H1 (cell line): ENCODE measurements around the gene BAAT.

ENCODE experiments used
- BRCA1 ChIP-seq: IDR thresholded peaks from 2 replicates; pipeline ENCODE4 v1.6.1; 2012; ENCODE audit warnings: low read depth, low read length, improper control_type of control experiment
- CHD1 ChIP-seq: IDR thresholded peaks from 2 replicates; pipeline ENCODE4 v1.6.1; 2012; ENCODE audit warnings: low read depth, low read length, improper control_type of control experiment
- EP300 ChIP-seq, 2 experiments: IDR thresholded peaks; 1 replicate in 1 of 2; 2 replicates in 1 of 2; pipeline ENCODE4 v1.6.1; 2011 to 2012; ENCODE audit warnings: low read depth in 2 of 2, low read length in 2 of 2, mild to moderate bottlenecking in 2 of 2, borderline replicate concordance in 1 of 2, inconsistent platforms in 1 of 2, moderate library complexity in 1 of 2
- EZH2 ChIP-seq: fragments of 200-600 bp; sonication (generic); IDR thresholded peaks from 2 replicates; pipeline ENCODE4 v1.7.1; 2012; ENCODE audit warnings: low read depth, mild to moderate bottlenecking, moderate library complexity, low read length, inconsistent platforms; ENCODE audit not compliant: severe bottlenecking
- HDAC2 ChIP-seq, 2 experiments: fragments of 300-600 bp in 1 of 2; sonication (generic) in 1 of 2; IDR thresholded peaks; 2 replicates each; pipeline ENCODE4 v1.6.1; 2011 to 2012; ENCODE audit warnings: low read depth in 2 of 2, low read length in 2 of 2, mild to moderate bottlenecking in 2 of 2, moderate library complexity in 2 of 2, borderline replicate concordance in 1 of 2, inconsistent platforms in 1 of 2
- POLR2A ChIP-seq, 2 experiments: IDR thresholded peaks; 1 replicate in 1 of 2; 2 replicates in 1 of 2; pipeline ENCODE4 v1.6.1; 2011; ENCODE audit warnings: low read depth in 2 of 2, low read length in 2 of 2, mild to moderate bottlenecking in 2 of 2; ENCODE audit errors: control extremely low read depth in 1 of 2
- RNF2 ChIP-seq: fragments of 200-900, 300-1000 bp; sonication (generic); IDR thresholded peaks from 2 replicates; pipeline ENCODE4 v1.7.1; 2016; ENCODE audit warnings: borderline replicate concordance, low read depth, mild to moderate bottlenecking, antibody characterized with exemption, low read length; ENCODE audit not compliant: poor library complexity, severe bottlenecking; ENCODE audit errors: missing control alignments
- TBP ChIP-seq: IDR thresholded peaks from 2 replicates; pipeline ENCODE4 v1.6.1; 2011; ENCODE audit warnings: low read depth, low read length, improper control_type of control experiment
- TCF12 ChIP-seq: IDR thresholded peaks from 2 replicates; pipeline ENCODE4 v1.6.1; 2011; ENCODE audit warnings: low read depth, mild to moderate bottlenecking, low read length
- YY1 ChIP-seq: IDR thresholded peaks from 2 replicates; pipeline ENCODE4 v1.6.1; 2011; ENCODE audit warnings: low read depth, mild to moderate bottlenecking, low read length
- ZNF274 ChIP-seq: IDR thresholded peaks from 2 replicates; pipeline ENCODE4 v1.7.0; 2012; ENCODE audit warnings: low read length, borderline replicate concordance; ENCODE audit errors: extremely low read depth
- TF ChIP-seq, protein P1 (sequence below), 3 experiments: IDR thresholded peaks; 1 replicate in 2 of 3; 2 replicates in 1 of 3; pipeline versions ENCODE4 v1.5.1 to v1.6.1; 2011; ENCODE audit warnings: low read length in 3 of 3, mild to moderate bottlenecking in 3 of 3, inconsistent platforms in 2 of 3, low read depth in 1 of 3, moderate library complexity in 1 of 3; ENCODE audit not compliant: insufficient read depth in 1 of 3; ENCODE audit errors: control extremely low read depth in 1 of 3

- TF ChIP-seq POLR2A (IDR thresholded peaks at IDR 0.05; ENCODE audit: control extremely low read depth in 1 of 2, low read depth in 2 of 2, low read length in 2 of 2), result no peak
- TF ChIP-seq ZNF274, result no peak
- TF ChIP-seq YY1, result no peak
- TF ChIP-seq, protein P1, sequence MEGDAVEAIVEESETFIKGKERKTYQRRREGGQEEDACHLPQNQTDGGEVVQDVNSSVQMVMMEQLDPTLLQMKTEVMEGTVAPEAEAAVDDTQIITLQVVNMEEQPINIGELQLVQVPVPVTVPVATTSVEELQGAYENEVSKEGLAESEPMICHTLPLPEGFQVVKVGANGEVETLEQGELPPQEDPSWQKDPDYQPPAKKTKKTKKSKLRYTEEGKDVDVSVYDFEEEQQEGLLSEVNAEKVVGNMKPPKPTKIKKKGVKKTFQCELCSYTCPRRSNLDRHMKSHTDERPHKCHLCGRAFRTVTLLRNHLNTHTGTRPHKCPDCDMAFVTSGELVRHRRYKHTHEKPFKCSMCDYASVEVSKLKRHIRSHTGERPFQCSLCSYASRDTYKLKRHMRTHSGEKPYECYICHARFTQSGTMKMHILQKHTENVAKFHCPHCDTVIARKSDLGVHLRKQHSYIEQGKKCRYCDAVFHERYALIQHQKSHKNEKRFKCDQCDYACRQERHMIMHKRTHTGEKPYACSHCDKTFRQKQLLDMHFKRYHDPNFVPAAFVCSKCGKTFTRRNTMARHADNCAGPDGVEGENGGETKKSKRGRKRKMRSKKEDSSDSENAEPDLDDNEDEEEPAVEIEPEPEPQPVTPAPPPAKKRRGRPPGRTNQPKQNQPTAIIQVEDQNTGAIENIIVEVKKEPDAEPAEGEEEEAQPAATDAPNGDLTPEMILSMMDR (IDR thresholded peaks at IDR 0.05; ENCODE audit: control extremely low read depth in 1 of 3, insufficient read depth in 1 of 3, low read depth in 1 of 3, low read length in 3 of 3), result no peak
- no peak for TF ChIP-seq EZH2
- TF ChIP-seq BRCA1, result no peak
- TF ChIP-seq TCF12, result no peak
- no peak for TF ChIP-seq RNF2
- TF ChIP-seq TBP, result no peak
- no peak for TF ChIP-seq HDAC2 (IDR thresholded peaks at IDR 0.05; ENCODE audit: borderline replicate concordance in 1 of 2, low read depth in 2 of 2, low read length in 2 of 2)
- TF ChIP-seq CHD1, result no peak
- TF ChIP-seq EP300 (IDR thresholded peaks at IDR 0.05; ENCODE audit: borderline replicate concordance in 1 of 2, low read depth in 2 of 2, low read length in 2 of 2), result no peak
These were observed 69.7 kb downstream of the BAAT start for GRCh38 chr9:101315112-101315450.
